Suprapubic skin (tissue), 4 donors: ENCODE data around the gene FILIP1L. TPM values are rescaled to one million over a fixed set of nuclear protein-coding genes. Genes with fewer than 3 reads are reported as not detected.
A peak's percentile ranks its signal among the peaks of the same experiment; 100 is the strongest.

Experiments
- DNase-seq, 2 donors: peaks; one replicate each; pipeline ENCODE4 v3.0.0-alpha.2; 2019; ENCODE audit warnings: low spot score in 2 of 2
- H3K27ac ChIP-seq: fragments of 200-600 bp; sonication (generic); one replicate; pipeline ENCODE4 v1.5.1; 2019
- H3K27me3 ChIP-seq: fragments of 200-600 bp; sonication (generic); one replicate; pipeline ENCODE4 v1.5.1; 2019
- H3K36me3 ChIP-seq: fragments of 200-600 bp; sonication (generic); one replicate; pipeline ENCODE4 v1.5.1; 2019
- H3K4me1 ChIP-seq: fragments of 200-600 bp; sonication (generic); one replicate; pipeline ENCODE4 v1.5.1; 2019
- H3K4me3 ChIP-seq: fragments of 200-600 bp; sonication (generic); one replicate; pipeline ENCODE4 v1.5.1; 2019; ENCODE audit warnings: mild to moderate bottlenecking
- H3K9me3 ChIP-seq: fragments of 200-600 bp; sonication (generic); one replicate; pipeline ENCODE4 v1.5.1; 2019
- EP300 ChIP-seq: sonication (generic); formaldehyde crosslinking; IDR thresholded peaks from one replicate; pipeline ENCODE4 v1.6.1; 2017; ENCODE audit warnings: antibody characterized with exemption
- POLR2A ChIP-seq, 2 donors: fragments of 450-650 bp; IDR thresholded peaks; one replicate each; pipeline ENCODE4 v1.6.1; 2017; ENCODE audit warnings: antibody characterized with exemption in 2 of 2, mild to moderate bottlenecking in 2 of 2, moderate library complexity in 2 of 2
- POLR2AphosphoS5 ChIP-seq, 3 donors: sonication (generic); formaldehyde crosslinking; IDR thresholded peaks; one replicate each; pipeline ENCODE4 v1.6.1; 2017; ENCODE audit warnings: antibody characterized with exemption in 3 of 3
- WGBS: methylation state at CpG from one replicate; pipeline ENCODE4 v1.1.5; 2018; 5-methylcytosine and 5-hydroxymethylcytosine counted together
- total RNA-seq, 4 donors: library from RNA; depleted of rRNA; stranded (reverse); fragments of >200 nt; gene quantifications; one replicate each; pipeline ENCODE4 v1.1.0, GENCODE V29; 2016
- TF ChIP-seq, protein P1 (sequence below), 2 donors: fragments of 200-600 bp in 1 of 2; fragments of 450-650 bp in 1 of 2; sonication (generic) in 1 of 2; IDR thresholded peaks; one replicate each; pipeline ENCODE4 v1.5.1; 2016 to 2019; ENCODE audit warnings: antibody characterized with exemption in 2 of 2, mild to moderate bottlenecking in 1 of 2, moderate library complexity in 1 of 2

The FILIP1L gene
- total RNA-seq, 4 donors from 2014 or later, result 14.0 to 19.9 (median 15.9) TPM

DNA sequence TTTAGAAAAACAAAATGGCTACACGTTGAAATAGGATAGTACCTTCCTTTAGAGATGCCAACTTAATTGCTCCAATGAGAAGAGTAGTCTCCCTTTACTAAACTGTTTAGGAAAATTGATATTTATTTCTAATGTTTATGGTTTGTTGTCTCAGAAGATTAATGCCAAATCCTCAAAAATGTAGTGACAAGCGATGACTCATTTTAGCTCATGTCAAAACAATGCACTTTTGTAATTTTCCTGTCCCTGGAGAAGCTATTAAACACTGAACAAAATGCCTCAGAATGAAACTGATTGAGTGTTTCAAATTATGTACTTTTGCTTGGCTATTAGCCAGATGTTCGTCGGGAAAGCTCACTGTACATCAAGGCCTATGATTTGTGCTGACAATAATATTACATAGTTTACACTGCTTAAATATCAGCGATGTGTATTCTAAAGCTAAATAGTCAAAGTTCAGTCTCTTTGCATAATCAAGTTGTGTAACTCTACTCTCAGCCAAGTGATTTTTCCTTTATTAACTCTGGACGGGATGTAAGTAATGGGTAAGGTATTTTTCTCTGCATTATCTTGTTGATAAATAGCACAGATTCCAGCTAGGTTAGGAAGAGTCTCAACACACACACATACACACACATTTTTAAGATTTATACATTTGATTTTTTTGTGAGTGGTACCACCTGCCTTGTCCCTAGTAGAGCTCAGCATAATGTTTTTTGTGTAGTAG is 212.9 kb downstream of the FILIP1L start:
- Histone ChIP-seq H3K4me1 (peaks cover 32% of the 10 kb centered on the region), H3K9me3 (no peaks in the 10 kb centered on the region), H3K27me3 (no peaks in the 10 kb centered on the region), H3K36me3 (no peaks in the 10 kb centered on the region), H3K4me3 (no peak overlapping the region), H3K27ac (peak overlapping the region; percentile 24)
- peak in 1 of 3 donors; percentile 60 for TF ChIP-seq POLR2AphosphoS5 (IDR thresholded peaks at IDR 0.05)
- TF ChIP-seq, protein P1, sequence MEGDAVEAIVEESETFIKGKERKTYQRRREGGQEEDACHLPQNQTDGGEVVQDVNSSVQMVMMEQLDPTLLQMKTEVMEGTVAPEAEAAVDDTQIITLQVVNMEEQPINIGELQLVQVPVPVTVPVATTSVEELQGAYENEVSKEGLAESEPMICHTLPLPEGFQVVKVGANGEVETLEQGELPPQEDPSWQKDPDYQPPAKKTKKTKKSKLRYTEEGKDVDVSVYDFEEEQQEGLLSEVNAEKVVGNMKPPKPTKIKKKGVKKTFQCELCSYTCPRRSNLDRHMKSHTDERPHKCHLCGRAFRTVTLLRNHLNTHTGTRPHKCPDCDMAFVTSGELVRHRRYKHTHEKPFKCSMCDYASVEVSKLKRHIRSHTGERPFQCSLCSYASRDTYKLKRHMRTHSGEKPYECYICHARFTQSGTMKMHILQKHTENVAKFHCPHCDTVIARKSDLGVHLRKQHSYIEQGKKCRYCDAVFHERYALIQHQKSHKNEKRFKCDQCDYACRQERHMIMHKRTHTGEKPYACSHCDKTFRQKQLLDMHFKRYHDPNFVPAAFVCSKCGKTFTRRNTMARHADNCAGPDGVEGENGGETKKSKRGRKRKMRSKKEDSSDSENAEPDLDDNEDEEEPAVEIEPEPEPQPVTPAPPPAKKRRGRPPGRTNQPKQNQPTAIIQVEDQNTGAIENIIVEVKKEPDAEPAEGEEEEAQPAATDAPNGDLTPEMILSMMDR (IDR thresholded peaks at IDR 0.05), result no peak
- no peak for DNase-seq
- 11% methylated on average over 6 of the region's 6 CpGs for WGBS

- no peaks in the 10 kb centered on the region for H3K36me3 ChIP-seq
- WGBS, result 93% methylated on average over 1 of the region's 1 CpG
- no peak overlapping the region for H3K4me3 ChIP-seq
- no peaks in the 10 kb centered on the region for H3K9me3 ChIP-seq
- no peaks in the 10 kb centered on the region for H3K27me3 ChIP-seq
- H3K27ac ChIP-seq, result no peak overlapping the region
- no peak for DNase-seq
- peaks cover 32% of the 10 kb centered on the region for H3K4me1 ChIP-seq
- no peak for TF ChIP-seq POLR2A (IDR thresholded peaks at IDR 0.05)
- no peak for TF ChIP-seq EP300
- no peak for TF ChIP-seq POLR2AphosphoS5 (IDR thresholded peaks at IDR 0.05)
- TF ChIP-seq, protein P1 (IDR thresholded peaks at IDR 0.05), result no peak
Observed at GRCh38 chr3:99900248-99900647, 214.1 kb downstream of the FILIP1L start.

DNA sequence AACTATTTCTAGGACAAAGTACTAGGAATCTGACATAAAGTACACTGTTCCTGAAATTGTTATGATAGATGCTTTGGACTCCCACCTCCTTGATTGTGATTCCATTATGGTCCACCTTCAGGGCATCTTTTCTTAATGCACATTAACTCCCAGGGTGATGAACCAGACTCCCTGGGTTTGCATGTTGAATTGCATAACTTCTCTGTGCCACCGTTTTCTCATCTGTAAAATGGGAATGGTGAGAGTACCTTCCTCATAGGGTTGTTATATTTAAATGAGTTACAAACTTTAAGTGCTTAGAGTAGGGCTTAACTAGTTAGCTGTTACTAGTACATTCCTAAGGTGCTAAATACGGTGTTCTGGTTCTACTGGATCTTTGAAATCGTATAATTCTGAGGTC is 214.7 kb downstream of the FILIP1L start:
- DNase-seq, result no peak
- Histone ChIP-seq H3K4me3 (no peak overlapping the region), H3K4me1 (peaks cover 30% of the 10 kb centered on the region), H3K36me3 (no peaks in the 10 kb centered on the region), H3K9me3 (no peaks in the 10 kb centered on the region), H3K27ac (no peak overlapping the region), H3K27me3 (no peaks in the 10 kb centered on the region)
- TF ChIP-seq EP300, result no peak
- TF ChIP-seq, protein P1 (IDR thresholded peaks at IDR 0.05), result no peak
- TF ChIP-seq POLR2A (IDR thresholded peaks at IDR 0.05), result no peak
- TF ChIP-seq POLR2AphosphoS5 (IDR thresholded peaks at IDR 0.05), result no peak
- 96% methylated on average over 3 of the region's 3 CpGs for WGBS

- 76% methylated on average over 3 of the region's 3 CpGs for WGBS
- DNase-seq, result no peak
- H3K27ac ChIP-seq, result no peak overlapping the region
Observed at GRCh38 chr3:99896482-99896881, 217.8 kb downstream of the FILIP1L start.

More at GRCh38 chr3:99896482-99896881, 217.8 kb downstream of the FILIP1L start:
- peaks cover 10% of the 10 kb centered on the region for H3K4me1 ChIP-seq
- H3K27me3 ChIP-seq, result no peaks in the 10 kb centered on the region
- no peak for TF ChIP-seq POLR2A (IDR thresholded peaks at IDR 0.05)
- TF ChIP-seq EP300, result no peak
- TF ChIP-seq POLR2AphosphoS5 (IDR thresholded peaks at IDR 0.05), result no peak
- TF ChIP-seq, protein P1 (IDR thresholded peaks at IDR 0.05), result no peak
- H3K9me3 ChIP-seq, result no peaks in the 10 kb centered on the region
- no peak overlapping the region for H3K4me3 ChIP-seq
- no peaks in the 10 kb centered on the region for H3K36me3 ChIP-seq
